RPMI7951 (cell line): ENCODE results near the gene DPYD. TPM values are rescaled to one million over a fixed set of nuclear protein-coding genes. Genes with fewer than 3 reads are reported as not detected.

Source experiments
- DNase-seq: peaks from one replicate; pipeline ENCODE4 v3.0.0-alpha.2; 2012; ENCODE audit warnings: low read depth
- total RNA-seq: library from RNA; depleted of rRNA; stranded (reverse); fragments of >200 nt; shearing (Covaris generic); gene quantifications from 2 replicates; pipeline ENCODE4 v1.2.3, GENCODE V29; 2014

Gene DPYD
- total RNA-seq, 1 experiment from 2014 or later: 35.8 TPM

- DNase-seq: no peak
Measured at GRCh38 chr1:97538113-97538512, 382.7 kb downstream of the DPYD start.

- no peak for DNase-seq
Measured at GRCh38 chr1:97533358-97533757, 387.5 kb downstream of the DPYD start.

GRCh38 chr1:97529600-97529999 lies 391.2 kb downstream of the DPYD start:
- DNase-seq: no peak

- DNase-seq: peak; percentile 15
Measured at GRCh38 chr1:97524211-97524610, 396.6 kb downstream of the DPYD start.

GRCh38 chr1:97516588-97516987 lies 404.2 kb downstream of the DPYD start:
- DNase-seq: no peak

GRCh38 chr1:97508653-97509218 lies 412.1 kb downstream of the DPYD start:
- DNase-seq: no peak

- no peak for DNase-seq
Measured at GRCh38 chr1:97507863-97508262, 413.0 kb downstream of the DPYD start.

- DNase-seq: no peak
Measured at GRCh38 chr1:97506368-97506767, 414.5 kb downstream of the DPYD start.

- DNase-seq: no peak
Measured at GRCh38 chr1:97505816-97506215, 415.0 kb downstream of the DPYD start.

GRCh38 chr1:97505289-97505688 lies 415.5 kb downstream of the DPYD start:
- no peak for DNase-seq

GRCh38 chr1:97502360-97502759 lies 418.5 kb downstream of the DPYD start:
- no peak for DNase-seq

- no peak for DNase-seq
Measured at GRCh38 chr1:97501628-97502027, 419.2 kb downstream of the DPYD start.

GRCh38 chr1:97500760-97501159 lies 420.1 kb downstream of the DPYD start:
- DNase-seq: no peak

- DNase-seq: no peak
Measured at GRCh38 chr1:97499667-97500066, 421.2 kb downstream of the DPYD start.

GRCh38 chr1:97489834-97490233 lies 431.0 kb downstream of the DPYD start:
- DNase-seq: peak; percentile 10

GRCh38 chr1:97488530-97488929 lies 432.3 kb downstream of the DPYD start:
- DNase-seq: peak; percentile 16

- DNase-seq: no peak
Measured at GRCh38 chr1:97482022-97482421, 438.8 kb downstream of the DPYD start.

- DNase-seq: no peak
Measured at GRCh38 chr1:97467445-97467844, 453.4 kb downstream of the DPYD start.

GRCh38 chr1:97464305-97464704 lies 456.5 kb downstream of the DPYD start:
- no peak for DNase-seq

GRCh38 chr1:97461782-97462181 lies 459.1 kb downstream of the DPYD start:
- DNase-seq: no peak

GRCh38 chr1:97457446-97458089 lies 463.3 kb downstream of the DPYD start:
- DNase-seq: no peak

GRCh38 chr1:97451944-97452343 lies 468.9 kb downstream of the DPYD start:
- DNase-seq: no peak

- no peak for DNase-seq
Measured at GRCh38 chr1:97451046-97451826, 469.6 kb downstream of the DPYD start.
